ENCODE data around the gene DDX42. TPM values are rescaled to one million over a fixed set of nuclear protein-coding genes. Genes with fewer than 3 reads are reported as not detected.

Gene DDX42
- total and polyA plus RNA-seq, 2 experiments from 2014 or later = 57.8 to 101 TPM

DNA sequence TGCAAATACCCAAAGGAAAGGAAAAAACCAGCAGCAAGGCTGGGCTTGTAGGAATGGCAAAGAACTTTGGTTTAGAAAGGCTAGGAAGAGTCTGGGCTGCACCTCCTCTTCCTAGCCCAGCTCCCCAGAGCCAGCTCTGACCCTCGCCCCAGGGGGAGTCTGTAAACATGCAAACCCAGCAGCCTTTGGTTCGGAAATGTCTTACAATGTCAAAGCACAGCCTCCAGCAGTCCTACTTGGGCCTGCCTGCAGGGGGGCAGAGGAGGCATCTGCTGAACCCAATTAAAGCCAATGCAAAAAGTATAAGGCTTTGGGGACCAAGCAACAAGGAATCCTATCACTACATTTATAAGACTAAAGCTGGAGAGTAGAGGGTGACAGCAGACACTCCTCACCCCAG lies 58.5 kb downstream of the DDX42 start:
- Histone ChIP-seq H3K27ac (ENCODE audit: low read depth) (no peak overlapping the region), H3K9me2 (ENCODE audit: insufficient read depth) (no peaks in the 10 kb centered on the region), H3K36me3 (ENCODE audit: insufficient read depth) (peaks cover 41% of the 10 kb centered on the region), H4K20me1 (replicated peaks; ENCODE audit: insufficient read depth) (peaks cover 20% of the 10 kb centered on the region), H3K4me3 (no peak overlapping the region), H3K4me1 (ENCODE audit: insufficient read depth) (no peaks in the 10 kb centered on the region; the same call in 1 of the 2 replicates), H2AFZ (no peak overlapping the region), H3K79me2 (replicated peaks; ENCODE audit: insufficient read depth) (peaks cover 28% of the 10 kb centered on the region), H3F3A (replicated peaks; ENCODE audit: low read depth) (peaks cover 13% of the 10 kb centered on the region; the same call in 1 of the 2 replicates), H3K4me2 (no peak overlapping the region), H3K27me3 (ENCODE audit: insufficient read depth) (no peaks in the 10 kb centered on the region)
- H3K4me1 Mint-ChIP-seq = peaks cover 15% of the 10 kb centered on the region
- peak overlapping the region; percentile 70 for H3K27ac Mint-ChIP-seq
- no peaks in the 10 kb centered on the region for H3K9me3 Mint-ChIP-seq
- H3K27me3 Mint-ChIP-seq (ENCODE audit: insufficient read depth, low read depth, poor library complexity) = peaks cover 25% of the 10 kb centered on the region
- ATAC-seq (no peak), DNase-seq (ENCODE audit: low spot score) (peak; percentile 30)
- TF ChIP-seq ZNF331 (CRISPR knock-in tag; IDR thresholded peaks at IDR 0.05; ENCODE audit: low read depth) (no peak), JUNB (IDR thresholded peaks at IDR 0.05; ENCODE audit: unreplicated experiment) (no peak), EZH2phosphoT487 (IDR thresholded peaks at IDR 0.05; ENCODE audit: unreplicated experiment) (no peak), EZH2 (IDR thresholded peaks at IDR 0.05; ENCODE audit: low read depth, unreplicated experiment) (no peak), STAT1 (IDR thresholded peaks at IDR 0.05; ENCODE audit: unreplicated experiment) (no peak), NANOG (IDR thresholded peaks at IDR 0.05; ENCODE audit: borderline replicate concordance) (no peak), POLR2AphosphoS5 (IDR thresholded peaks at IDR 0.05; ENCODE audit: low read depth) (no peak), CREB1 (CRISPR knock-in tag; IDR thresholded peaks at IDR 0.05; ENCODE audit: low read depth) (no peak), ZNF114 (CRISPR knock-in tag; IDR thresholded peaks at IDR 0.05) (no peak)
- TF ChIP-seq, protein P1, sequence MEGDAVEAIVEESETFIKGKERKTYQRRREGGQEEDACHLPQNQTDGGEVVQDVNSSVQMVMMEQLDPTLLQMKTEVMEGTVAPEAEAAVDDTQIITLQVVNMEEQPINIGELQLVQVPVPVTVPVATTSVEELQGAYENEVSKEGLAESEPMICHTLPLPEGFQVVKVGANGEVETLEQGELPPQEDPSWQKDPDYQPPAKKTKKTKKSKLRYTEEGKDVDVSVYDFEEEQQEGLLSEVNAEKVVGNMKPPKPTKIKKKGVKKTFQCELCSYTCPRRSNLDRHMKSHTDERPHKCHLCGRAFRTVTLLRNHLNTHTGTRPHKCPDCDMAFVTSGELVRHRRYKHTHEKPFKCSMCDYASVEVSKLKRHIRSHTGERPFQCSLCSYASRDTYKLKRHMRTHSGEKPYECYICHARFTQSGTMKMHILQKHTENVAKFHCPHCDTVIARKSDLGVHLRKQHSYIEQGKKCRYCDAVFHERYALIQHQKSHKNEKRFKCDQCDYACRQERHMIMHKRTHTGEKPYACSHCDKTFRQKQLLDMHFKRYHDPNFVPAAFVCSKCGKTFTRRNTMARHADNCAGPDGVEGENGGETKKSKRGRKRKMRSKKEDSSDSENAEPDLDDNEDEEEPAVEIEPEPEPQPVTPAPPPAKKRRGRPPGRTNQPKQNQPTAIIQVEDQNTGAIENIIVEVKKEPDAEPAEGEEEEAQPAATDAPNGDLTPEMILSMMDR (conservative IDR thresholded peaks at IDR 0.05; ENCODE audit: low read depth in 2 of 2) = no peak
- TF ChIP-seq, protein P2, sequence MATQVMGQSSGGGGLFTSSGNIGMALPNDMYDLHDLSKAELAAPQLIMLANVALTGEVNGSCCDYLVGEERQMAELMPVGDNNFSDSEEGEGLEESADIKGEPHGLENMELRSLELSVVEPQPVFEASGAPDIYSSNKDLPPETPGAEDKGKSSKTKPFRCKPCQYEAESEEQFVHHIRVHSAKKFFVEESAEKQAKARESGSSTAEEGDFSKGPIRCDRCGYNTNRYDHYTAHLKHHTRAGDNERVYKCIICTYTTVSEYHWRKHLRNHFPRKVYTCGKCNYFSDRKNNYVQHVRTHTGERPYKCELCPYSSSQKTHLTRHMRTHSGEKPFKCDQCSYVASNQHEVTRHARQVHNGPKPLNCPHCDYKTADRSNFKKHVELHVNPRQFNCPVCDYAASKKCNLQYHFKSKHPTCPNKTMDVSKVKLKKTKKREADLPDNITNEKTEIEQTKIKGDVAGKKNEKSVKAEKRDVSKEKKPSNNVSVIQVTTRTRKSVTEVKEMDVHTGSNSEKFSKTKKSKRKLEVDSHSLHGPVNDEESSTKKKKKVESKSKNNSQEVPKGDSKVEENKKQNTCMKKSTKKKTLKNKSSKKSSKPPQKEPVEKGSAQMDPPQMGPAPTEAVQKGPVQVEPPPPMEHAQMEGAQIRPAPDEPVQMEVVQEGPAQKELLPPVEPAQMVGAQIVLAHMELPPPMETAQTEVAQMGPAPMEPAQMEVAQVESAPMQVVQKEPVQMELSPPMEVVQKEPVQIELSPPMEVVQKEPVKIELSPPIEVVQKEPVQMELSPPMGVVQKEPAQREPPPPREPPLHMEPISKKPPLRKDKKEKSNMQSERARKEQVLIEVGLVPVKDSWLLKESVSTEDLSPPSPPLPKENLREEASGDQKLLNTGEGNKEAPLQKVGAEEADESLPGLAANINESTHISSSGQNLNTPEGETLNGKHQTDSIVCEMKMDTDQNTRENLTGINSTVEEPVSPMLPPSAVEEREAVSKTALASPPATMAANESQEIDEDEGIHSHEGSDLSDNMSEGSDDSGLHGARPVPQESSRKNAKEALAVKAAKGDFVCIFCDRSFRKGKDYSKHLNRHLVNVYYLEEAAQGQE (IDR thresholded peaks at IDR 0.05; ENCODE audit: unreplicated experiment) = no peak
- TF ChIP-seq, protein P3, sequence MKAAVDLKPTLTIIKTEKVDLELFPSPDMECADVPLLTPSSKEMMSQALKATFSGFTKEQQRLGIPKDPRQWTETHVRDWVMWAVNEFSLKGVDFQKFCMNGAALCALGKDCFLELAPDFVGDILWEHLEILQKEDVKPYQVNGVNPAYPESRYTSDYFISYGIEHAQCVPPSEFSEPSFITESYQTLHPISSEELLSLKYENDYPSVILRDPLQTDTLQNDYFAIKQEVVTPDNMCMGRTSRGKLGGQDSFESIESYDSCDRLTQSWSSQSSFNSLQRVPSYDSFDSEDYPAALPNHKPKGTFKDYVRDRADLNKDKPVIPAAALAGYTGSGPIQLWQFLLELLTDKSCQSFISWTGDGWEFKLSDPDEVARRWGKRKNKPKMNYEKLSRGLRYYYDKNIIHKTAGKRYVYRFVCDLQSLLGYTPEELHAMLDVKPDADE (IDR thresholded peaks at IDR 0.05) = no peak
- TF ChIP-seq, protein P4, sequence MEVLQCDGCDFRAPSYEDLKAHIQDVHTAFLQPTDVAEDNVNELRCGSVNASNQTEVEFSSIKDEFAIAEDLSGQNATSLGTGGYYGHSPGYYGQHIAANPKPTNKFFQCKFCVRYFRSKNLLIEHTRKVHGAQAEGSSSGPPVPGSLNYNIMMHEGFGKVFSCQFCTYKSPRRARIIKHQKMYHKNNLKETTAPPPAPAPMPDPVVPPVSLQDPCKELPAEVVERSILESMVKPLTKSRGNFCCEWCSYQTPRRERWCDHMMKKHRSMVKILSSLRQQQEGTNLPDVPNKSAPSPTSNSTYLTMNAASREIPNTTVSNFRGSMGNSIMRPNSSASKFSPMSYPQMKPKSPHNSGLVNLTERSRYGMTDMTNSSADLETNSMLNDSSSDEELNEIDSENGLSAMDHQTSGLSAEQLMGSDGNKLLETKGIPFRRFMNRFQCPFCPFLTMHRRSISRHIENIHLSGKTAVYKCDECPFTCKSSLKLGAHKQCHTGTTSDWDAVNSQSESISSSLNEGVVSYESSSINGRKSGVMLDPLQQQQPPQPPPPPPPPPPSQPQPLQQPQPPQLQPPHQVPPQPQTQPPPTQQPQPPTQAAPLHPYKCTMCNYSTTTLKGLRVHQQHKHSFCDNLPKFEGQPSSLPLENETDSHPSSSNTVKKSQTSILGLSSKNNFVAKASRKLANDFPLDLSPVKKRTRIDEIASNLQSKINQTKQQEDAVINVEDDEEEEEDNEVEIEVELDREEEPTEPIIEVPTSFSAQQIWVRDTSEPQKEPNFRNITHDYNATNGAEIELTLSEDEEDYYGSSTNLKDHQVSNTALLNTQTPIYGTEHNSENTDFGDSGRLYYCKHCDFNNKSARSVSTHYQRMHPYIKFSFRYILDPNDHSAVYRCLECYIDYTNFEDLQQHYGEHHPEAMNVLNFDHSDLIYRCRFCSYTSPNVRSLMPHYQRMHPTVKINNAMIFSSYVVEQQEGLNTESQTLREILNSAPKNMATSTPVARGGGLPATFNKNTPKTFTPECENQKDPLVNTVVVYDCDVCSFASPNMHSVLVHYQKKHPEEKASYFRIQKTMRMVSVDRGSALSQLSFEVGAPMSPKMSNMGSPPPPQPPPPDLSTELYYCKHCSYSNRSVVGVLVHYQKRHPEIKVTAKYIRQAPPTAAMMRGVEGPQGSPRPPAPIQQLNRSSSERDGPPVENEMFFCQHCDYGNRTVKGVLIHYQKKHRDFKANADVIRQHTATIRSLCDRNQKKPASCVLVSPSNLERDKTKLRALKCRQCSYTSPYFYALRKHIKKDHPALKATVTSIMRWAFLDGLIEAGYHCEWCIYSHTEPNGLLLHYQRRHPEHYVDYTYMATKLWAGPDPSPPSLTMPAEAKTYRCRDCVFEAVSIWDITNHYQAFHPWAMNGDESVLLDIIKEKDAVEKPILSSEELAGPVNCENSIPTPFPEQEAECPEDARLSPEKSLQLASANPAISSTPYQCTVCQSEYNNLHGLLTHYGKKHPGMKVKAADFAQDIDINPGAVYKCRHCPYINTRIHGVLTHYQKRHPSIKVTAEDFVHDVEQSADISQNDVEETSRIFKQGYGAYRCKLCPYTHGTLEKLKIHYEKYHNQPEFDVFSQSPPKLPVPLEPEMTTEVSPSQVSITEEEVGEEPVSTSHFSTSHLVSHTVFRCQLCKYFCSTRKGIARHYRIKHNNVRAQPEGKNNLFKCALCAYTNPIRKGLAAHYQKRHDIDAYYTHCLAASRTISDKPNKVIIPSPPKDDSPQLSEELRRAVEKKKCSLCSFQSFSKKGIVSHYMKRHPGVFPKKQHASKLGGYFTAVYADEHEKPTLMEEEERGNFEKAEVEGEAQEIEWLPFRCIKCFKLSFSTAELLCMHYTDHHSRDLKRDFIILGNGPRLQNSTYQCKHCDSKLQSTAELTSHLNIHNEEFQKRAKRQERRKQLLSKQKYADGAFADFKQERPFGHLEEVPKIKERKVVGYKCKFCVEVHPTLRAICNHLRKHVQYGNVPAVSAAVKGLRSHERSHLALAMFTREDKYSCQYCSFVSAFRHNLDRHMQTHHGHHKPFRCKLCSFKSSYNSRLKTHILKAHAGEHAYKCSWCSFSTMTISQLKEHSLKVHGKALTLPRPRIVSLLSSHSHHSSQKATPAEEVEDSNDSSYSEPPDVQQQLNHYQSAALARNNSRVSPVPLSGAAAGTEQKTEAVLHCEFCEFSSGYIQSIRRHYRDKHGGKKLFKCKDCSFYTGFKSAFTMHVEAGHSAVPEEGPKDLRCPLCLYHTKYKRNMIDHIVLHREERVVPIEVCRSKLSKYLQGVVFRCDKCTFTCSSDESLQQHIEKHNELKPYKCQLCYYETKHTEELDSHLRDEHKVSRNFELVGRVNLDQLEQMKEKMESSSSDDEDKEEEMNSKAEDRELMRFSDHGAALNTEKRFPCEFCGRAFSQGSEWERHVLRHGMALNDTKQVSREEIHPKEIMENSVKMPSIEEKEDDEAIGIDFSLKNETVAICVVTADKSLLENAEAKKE (CRISPR knock-in tag; IDR thresholded peaks at IDR 0.05) = no peak
- H3K4me3 Mint-ChIP-seq = no peak overlapping the region
- H3K36me3 Mint-ChIP-seq (ENCODE audit: low read depth) = peaks cover 94% of the 10 kb centered on the region
